Measurements from ENCODE around the gene PPM1D. TPM values are rescaled to one million over a fixed set of nuclear protein-coding genes. Genes with fewer than 3 reads are reported as not detected.

The PPM1D gene
- polyA plus RNA-seq, 2 of the 4 experiments (the other 2 are of a cell fraction), result 10.5 to 13.5 TPM

- DNase-seq (ENCODE audit: low read depth in 1 of 2, low spot score in 1 of 2), result peak; percentile 99 to 100
- POLR2A ChIA-PET, result interaction anchor here (0.5 to 1.6 kb wide), 11 partner anchors 9 to 1036 kb away, joined by 3 to 8 read pairs (median 3); partner anchors contain the start of genes APPBP2, PPM1D and USP32
- 2% methylated on average over 51 of the region's 51 CpGs for WGBS (ENCODE audit: missing lambda C conversion rate)
- peaks cover 9% of the 10 kb centered on the region; the same call in 2 of the 3 replicates for H3K4me1 ChIP-seq
- peak within 1 kb of the TSS; percentile 95 for H3K4me2 ChIP-seq
- ATAC-seq, result peak; percentile 97 to 99
- peak within 1 kb of the TSS; percentile 73 to 88 for H3K27ac ChIP-seq
- no peaks in the 10 kb centered on the region for H3K9me3 ChIP-seq
- CTCF ChIA-PET, result interaction anchor here (0.6 to 1.2 kb wide), 3 partner anchors 10 to 732 kb away, joined by 3 read pairs; no protein-coding TSS in a partner anchor
- peak; percentile 43 for FAIRE-seq
- H3K4me3 ChIP-seq, result peak within 1 kb of the TSS; percentile 81
- TF ChIP-seq POLR2AphosphoS2 (conservative IDR thresholded peaks at IDR 0.05; ENCODE audit: low read length) (no peak), ZNF302 (CRISPR knock-in tag; IDR thresholded peaks at IDR 0.05) (no peak), EP300 (IDR thresholded peaks at IDR 0.05) (no peak), E2F6 (IDR thresholded peaks at IDR 0.05; ENCODE audit: borderline replicate concordance, low read depth) (peak; percentile 92), CBX2 (IDR thresholded peaks at IDR 0.05; ENCODE audit: borderline replicate concordance, low read depth) (no peak), ESRRA (IDR thresholded peaks at IDR 0.05; ENCODE audit: borderline replicate concordance, low read length) (no peak), CTCF (IDR thresholded peaks at IDR 0.05) (no peak), HOXA7 (CRISPR knock-in tag; IDR thresholded peaks at IDR 0.05) (no peak), NFE2L2 (conservative IDR thresholded peaks at IDR 0.05; ENCODE audit: low read length) (no peak), TP53 (CRISPR knock-in tag; IDR thresholded peaks at IDR 0.05) (no peak), PBX3 (IDR thresholded peaks at IDR 0.05) (peak; percentile 99), NPAS2 (CRISPR knock-in tag; IDR thresholded peaks at IDR 0.05; ENCODE audit: borderline replicate concordance) (no peak), USF2 (IDR thresholded peaks at IDR 0.05) (peak; percentile 96), JUN (IDR thresholded peaks at IDR 0.05) (peak in 1 of 2 experiments; percentile 67; a peak in 3 of 5 replicates), BCL3 (IDR thresholded peaks at IDR 0.05) (peak; percentile 50; the same call in 2 of the 3 replicates), ZC3H11A (IDR thresholded peaks at IDR 0.05) (no peak), FOXS1 (CRISPR knock-in tag; IDR thresholded peaks at IDR 0.05) (peak; percentile 4; the same call in 1 of the 2 replicates), RFX5 (IDR thresholded peaks at IDR 0.05) (0 out of 2 replicates have a peak, but pooled peaks have one; percentile 63), HEYL (CRISPR knock-in tag; IDR thresholded peaks at IDR 0.05) (no peak), ZFP36 (IDR thresholded peaks at IDR 0.05; ENCODE audit: borderline replicate concordance, partially characterized antibody) (no peak), KDM1A (IDR thresholded peaks at IDR 0.05; ENCODE audit: low read depth) (no peak), HES2 (IDR thresholded peaks at IDR 0.05) (no peak), HMGXB4 (CRISPR knock-in tag; IDR thresholded peaks at IDR 0.05; ENCODE audit: borderline replicate concordance) (no peak), NR3C1 (IDR thresholded peaks at IDR 0.05) (no peak), RCOR1 (IDR thresholded peaks at IDR 0.05; ENCODE audit: low read depth, low read length) (no peak), EHF (CRISPR knock-in tag; IDR thresholded peaks at IDR 0.05) (no peak), RAD21 (conservative IDR thresholded peaks at IDR 0.05 in 1 of 2, IDR thresholded peaks at IDR 0.05 in 1 of 2) (no peak), JUNB (IDR thresholded peaks at IDR 0.05) (no peak), RARB (CRISPR knock-in tag; IDR thresholded peaks at IDR 0.05) (no peak), ZSCAN20 (CRISPR knock-in tag; IDR thresholded peaks at IDR 0.05) (no peak), FOSB (CRISPR knock-in tag; IDR thresholded peaks at IDR 0.05) (no peak), MAZ (IDR thresholded peaks at IDR 0.05; ENCODE audit: borderline replicate concordance, low read depth, low read length) (no peak), CHD4 (IDR thresholded peaks at IDR 0.05; ENCODE audit: borderline replicate concordance) (no peak)
Observed at GRCh38 chr17:60677308-60678117, 77.5 kb downstream of the PPM1D start, which contains the start of gene BCAS3. Gene BCAS3, plus strand, starts transcription at chr17:60677851.

Data from A549 (cell line).